HPDE6-E6E7 (cell line): ENCODE measurements around the gene FGFRL1.

Experiments
- DNase-seq: peaks from one replicate; pipeline ENCODE4 v3.0.0; 2011; ENCODE audit warnings: missing footprints; ENCODE audit errors: extremely low spot score

Gene FGFRL1

GRCh38 chr4:1075225-1075624 lies 63.8 kb downstream of the FGFRL1 start:
- no peak for DNase-seq

GRCh38 chr4:1075809-1076699 lies 64.6 kb downstream of the FGFRL1 start:
- no peak for DNase-seq
